GM18951 (cell line): ENCODE data around the gene GAS1.

Experiments
- POLR2A ChIP-seq: IDR thresholded peaks from 4 replicates; pipeline ENCODE4 v1.6.1; 2011; ENCODE audit warnings: mild to moderate bottlenecking; ENCODE audit not compliant: insufficient read length, insufficient read depth; ENCODE audit errors: extremely low read depth
- in situ Hi-C: fragments of 300-500 bp; cut with MboI; formaldehyde crosslinking; loops from one replicate; pipeline ENCODE4 v1.12.0; 2022; ENCODE audit warnings: low sequenced_read_pairs, mixed read lengths, inconsistent platforms; ENCODE audit not compliant: unreplicated experiment

Gene GAS1

GRCh38 chr9:86901511-86901910 lies 45.8 kb downstream of the GAS1 start:
- in situ Hi-C loops: no loop called here
- TF ChIP-seq POLR2A: no peak
